HEK293 (cell line): ENCODE results near the gene MYD88.

Source experiments
- BCL11B ChIP-seq: fragments of 450-650 bp; formaldehyde crosslinking; IDR thresholded peaks from 2 replicates; pipeline ENCODE4 v1.5.1; 2016; ENCODE audit warnings: low read depth, missing biosample characterization, missing genetic modification characterization
- GLI4 ChIP-seq: fragments of 450-650 bp; formaldehyde crosslinking; IDR thresholded peaks from 2 replicates; pipeline ENCODE4 v1.5.1; 2016; ENCODE audit warnings: missing biosample characterization, missing genetic modification characterization
- HIC1 ChIP-seq: fragments of 450-650 bp; formaldehyde crosslinking; IDR thresholded peaks from 2 replicates; pipeline ENCODE4 v1.5.1; 2016; ENCODE audit warnings: missing biosample characterization, missing genetic modification characterization
- HOXD13 ChIP-seq: sonication (generic); formaldehyde crosslinking; IDR thresholded peaks from 2 replicates; pipeline ENCODE4 v1.8.0; 2022; ENCODE audit warnings: missing genetic modification reagents, borderline replicate concordance
- IKZF3 ChIP-seq: fragments of 450-650 bp; IDR thresholded peaks from 2 replicates; pipeline ENCODE4 v1.5.0; 2018; ENCODE audit warnings: missing biosample characterization, mild to moderate bottlenecking, missing genetic modification characterization, moderate library complexity
- KLF1 ChIP-seq: fragments of 450-650 bp; formaldehyde crosslinking; IDR thresholded peaks from 2 replicates; pipeline ENCODE4 v1.5.1; 2016; ENCODE audit warnings: missing biosample characterization, missing genetic modification characterization
- MYNN ChIP-seq: fragments of 450-650 bp; formaldehyde crosslinking; IDR thresholded peaks from 2 replicates; pipeline ENCODE4 v1.5.1; 2016; ENCODE audit warnings: missing biosample characterization, missing genetic modification characterization, borderline replicate concordance
- REST ChIP-seq: fragments of 450-650 bp; formaldehyde crosslinking; IDR thresholded peaks from 2 replicates; pipeline ENCODE4 v1.5.1; 2016; ENCODE audit warnings: missing biosample characterization, missing genetic modification characterization
- YY1 ChIP-seq: fragments of 450-650 bp; formaldehyde crosslinking; IDR thresholded peaks from 2 replicates; pipeline ENCODE4 v1.5.1; 2018; ENCODE audit warnings: missing biosample characterization, missing genetic modification characterization
- ZBTB6 ChIP-seq: fragments of 450-650 bp; formaldehyde crosslinking; IDR thresholded peaks from 2 replicates; pipeline ENCODE4 v1.5.1; 2017; ENCODE audit warnings: missing biosample characterization, missing genetic modification characterization
- ZFHX2 ChIP-seq: fragments of 450-650 bp; formaldehyde crosslinking; conservative IDR thresholded peaks from 2 replicates; pipeline ENCODE4 v1.5.1; 2016; ENCODE audit warnings: missing biosample characterization, missing genetic modification characterization
- ZFP37 ChIP-seq: fragments of 450-650 bp; formaldehyde crosslinking; IDR thresholded peaks from 2 replicates; pipeline ENCODE4 v1.5.1; 2016; ENCODE audit warnings: missing biosample characterization, missing genetic modification characterization
- ZIC2 ChIP-seq: fragments of 450-650 bp; formaldehyde crosslinking; IDR thresholded peaks from 2 replicates; pipeline ENCODE4 v1.5.1; 2016; ENCODE audit warnings: missing biosample characterization, missing genetic modification characterization
- ZNF175 ChIP-seq: fragments of 450-650 bp; formaldehyde crosslinking; IDR thresholded peaks from 2 replicates; pipeline ENCODE4 v1.5.1; 2016; ENCODE audit warnings: missing biosample characterization, missing genetic modification characterization
- ZNF2 ChIP-seq: fragments of 450-650 bp; formaldehyde crosslinking; IDR thresholded peaks from 2 replicates; pipeline ENCODE4 v1.5.1; 2016; ENCODE audit warnings: missing biosample characterization, missing genetic modification characterization
- ZNF214 ChIP-seq: fragments of 450-650 bp; formaldehyde crosslinking; IDR thresholded peaks from 2 replicates; pipeline ENCODE4 v1.5.1; 2017; ENCODE audit warnings: missing biosample characterization, mild to moderate bottlenecking, missing genetic modification characterization, borderline replicate concordance
- ZNF311 ChIP-seq: fragments of 450-650 bp; formaldehyde crosslinking; IDR thresholded peaks from 2 replicates; pipeline ENCODE4 v1.5.1; 2017; ENCODE audit warnings: missing biosample characterization, missing genetic modification characterization, borderline replicate concordance
- ZNF362 ChIP-seq: fragments of 450-650 bp; formaldehyde crosslinking; IDR thresholded peaks from 2 replicates; pipeline ENCODE4 v1.5.1; 2016; ENCODE audit warnings: missing biosample characterization, missing genetic modification characterization
- ZNF391 ChIP-seq: fragments of 450-650 bp; formaldehyde crosslinking; IDR thresholded peaks from 2 replicates; pipeline ENCODE4 v1.5.1; 2016; ENCODE audit warnings: low read depth, missing biosample characterization, missing genetic modification characterization, borderline replicate concordance
- ZNF423 ChIP-seq: fragments of 450-650 bp; formaldehyde crosslinking; IDR thresholded peaks from 2 replicates; pipeline ENCODE4 v1.5.1; 2016; ENCODE audit warnings: missing biosample characterization, missing genetic modification characterization
- ZNF426 ChIP-seq: fragments of 450-650 bp; formaldehyde crosslinking; IDR thresholded peaks from 2 replicates; pipeline ENCODE4 v1.5.1; 2017; ENCODE audit warnings: missing biosample characterization, missing genetic modification characterization, mild to moderate bottlenecking, inconsistent platforms, moderate library complexity
- ZNF571 ChIP-seq: fragments of 450-650 bp; formaldehyde crosslinking; IDR thresholded peaks from 2 replicates; pipeline ENCODE4 v1.5.0; 2017; ENCODE audit warnings: missing biosample characterization, missing genetic modification characterization
- ZNF580 ChIP-seq: fragments of 450-650 bp; formaldehyde crosslinking; IDR thresholded peaks from 2 replicates; pipeline ENCODE4 v1.5.1; 2016; ENCODE audit warnings: missing biosample characterization, missing genetic modification characterization
- ZNF610 ChIP-seq: fragments of 450-650 bp; formaldehyde crosslinking; IDR thresholded peaks from 2 replicates; pipeline ENCODE4 v1.5.1; 2016; ENCODE audit warnings: missing biosample characterization, missing genetic modification characterization, borderline replicate concordance
- ZNF664 ChIP-seq: fragments of 450-650 bp; formaldehyde crosslinking; IDR thresholded peaks from 2 replicates; pipeline ENCODE4 v1.5.1; 2016; ENCODE audit warnings: missing biosample characterization, missing genetic modification characterization
- ZNF692 ChIP-seq: fragments of 450-650 bp; formaldehyde crosslinking; IDR thresholded peaks from 2 replicates; pipeline ENCODE4 v1.5.1; 2016; ENCODE audit warnings: missing biosample characterization, missing genetic modification characterization
- ZNF704 ChIP-seq: fragments of 450-650 bp; formaldehyde crosslinking; IDR thresholded peaks from 2 replicates; pipeline ENCODE4 v1.5.1; 2016; ENCODE audit warnings: missing biosample characterization, missing genetic modification characterization
- ZNF830 ChIP-seq: fragments of 450-650 bp; IDR thresholded peaks from 2 replicates; pipeline ENCODE4 v1.5.0; 2018; ENCODE audit warnings: missing biosample characterization, missing genetic modification characterization, low read depth, mild to moderate bottlenecking, moderate library complexity
- ZNF843 ChIP-seq: fragments of 450-650 bp; formaldehyde crosslinking; IDR thresholded peaks from 2 replicates; pipeline ENCODE4 v1.5.1; 2016; ENCODE audit warnings: missing biosample characterization, missing genetic modification characterization

MYD88 gene

GRCh38 chr3:38136777-38137614 lies 1.5 kb upstream of the MYD88 start, which contains the start of gene ACAA1 (continued):
- TF ChIP-seq ZNF704 (tag by site-specific recombination) = no peak
- no peak for TF ChIP-seq ZBTB6 (tag by site-specific recombination)
- no peak for TF ChIP-seq ZNF571 (tag by site-specific recombination)
- TF ChIP-seq ZNF426 (tag by site-specific recombination) = no peak
- TF ChIP-seq ZNF830 (tag by site-specific recombination) = no peak
- no peak for TF ChIP-seq ZNF362 (tag by site-specific recombination)
- TF ChIP-seq ZNF423 (tag by site-specific recombination) = no peak
- TF ChIP-seq ZNF391 = no peak
- no peak for TF ChIP-seq REST
- TF ChIP-seq KLF1 (tag by site-specific recombination) = no peak
- TF ChIP-seq MYNN = no peak
- TF ChIP-seq ZFHX2 (tag by site-specific recombination) = no peak
- 0 out of 2 replicates have a peak, but pooled peaks have one; percentile 69 for TF ChIP-seq ZNF692
- TF ChIP-seq ZNF311 (tag by site-specific recombination) = no peak
- no peak for TF ChIP-seq ZNF214
- no peak for TF ChIP-seq ZNF175 (tag by site-specific recombination)
- TF ChIP-seq HIC1 (tag by site-specific recombination) = no peak
- peak; percentile 63 for TF ChIP-seq IKZF3 (tag by site-specific recombination)
- TF ChIP-seq ZFP37 = no peak
- TF ChIP-seq ZNF610 = no peak
- TF ChIP-seq ZNF580 = peak; percentile 20; the same call in 1 of the 2 replicates
- no peak for TF ChIP-seq ZNF2 (tag by site-specific recombination)
- TF ChIP-seq ZNF843 (tag by site-specific recombination) = no peak
- TF ChIP-seq BCL11B = no peak
- TF ChIP-seq YY1 (tag by site-specific recombination) = no peak
- no peak for TF ChIP-seq ZIC2 (tag by site-specific recombination)
- no peak for TF ChIP-seq HOXD13 (CRISPR knock-in tag)
- no peak for TF ChIP-seq GLI4 (tag by site-specific recombination)
- no peak for TF ChIP-seq ZNF664 (tag by site-specific recombination)
